SH-SY5Y (cell line): ENCODE measurements around the gene C19orf73.

Experiments used
- GATA2 ChIP-seq: IDR thresholded peaks from 2 replicates; pipeline ENCODE4 v1.6.1; 2011; ENCODE audit warnings: mild to moderate bottlenecking, low read depth, low read length
- GATA3 ChIP-seq: IDR thresholded peaks from 2 replicates; pipeline ENCODE4 v1.6.1; 2011; ENCODE audit warnings: low read depth, mild to moderate bottlenecking, low read length, moderate library complexity

DNA sequence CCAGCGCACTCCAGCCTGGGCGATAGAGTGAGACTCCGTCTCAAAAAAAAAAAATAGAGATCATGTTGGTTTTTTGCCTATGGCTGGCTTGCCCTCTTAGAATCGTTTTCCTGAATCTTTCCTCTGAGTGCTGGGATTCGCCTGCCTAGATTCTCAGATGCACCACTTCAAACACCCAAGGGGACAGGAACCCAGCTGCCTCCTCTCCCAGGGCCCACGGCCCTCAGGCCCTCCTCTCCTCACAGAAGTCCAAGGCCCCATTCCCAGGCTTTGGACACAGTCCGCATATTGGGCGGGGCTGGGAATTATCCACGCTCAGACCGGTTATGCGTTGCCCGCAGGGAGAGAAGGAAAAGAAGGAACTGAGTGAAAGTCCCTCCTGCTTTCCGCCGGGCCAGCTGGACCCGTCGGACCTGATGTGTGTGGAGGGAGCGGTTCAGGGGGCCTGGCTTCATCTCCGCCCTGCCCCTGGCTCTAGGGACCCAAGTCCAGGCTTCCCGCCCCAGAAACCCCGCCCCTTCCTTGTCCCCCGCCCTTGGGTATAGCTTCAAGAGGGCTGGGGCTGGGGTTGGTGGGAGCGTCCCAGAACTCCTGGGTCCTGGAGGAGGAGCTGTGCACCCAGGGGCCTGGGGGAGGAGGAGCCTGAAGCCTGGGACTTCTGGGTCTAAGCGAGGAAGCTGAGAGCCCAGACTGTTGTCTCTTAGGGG is 6.2 kb upstream of the C19orf73 start:
- no peak for TF ChIP-seq GATA2
- no peak for TF ChIP-seq GATA3
